Brain microvascular endothelial cell (primary cell): ENCODE data around the gene ADGRV1.
"Not testable (repeated sequence)": the region's sequence is repeated elsewhere in the genome, so short reads cannot be mapped to it uniquely, and the experiment has no call there.

Experiments
- DNase-seq: peaks from one replicate; pipeline ENCODE4 v3.0.0-alpha.2; 2020
- H3K27ac ChIP-seq: fragments of 250-450 bp; sonication (Bioruptor Pico); 2 replicates; pipeline ENCODE4 v1.5.1; 2020; ENCODE audit warnings: mild to moderate bottlenecking, moderate library complexity
- H3K27me3 ChIP-seq: fragments of 250-450 bp; sonication (Bioruptor Pico); replicated peaks from 2 replicates; pipeline ENCODE4 v1.5.1; 2020; ENCODE audit warnings: mild to moderate bottlenecking
- H3K36me3 ChIP-seq: fragments of 250-450 bp; sonication (Bioruptor Pico); replicated peaks from 2 replicates; pipeline ENCODE4 v1.5.1; 2020; ENCODE audit warnings: mild to moderate bottlenecking
- H3K4me3 ChIP-seq: 2 replicates; pipeline ENCODE4 v1.5.1; 2011; ENCODE audit warnings: low read depth, mild to moderate bottlenecking, control low read depth, low read length, moderate library complexity
- in situ Hi-C: cut with HindIII; loops from 2 replicates; pipeline ENCODE4 v1.10.0; 2017; ENCODE audit warnings: low sequenced_read_pairs, low pct_ligation_motif_present
- TF ChIP-seq, protein P1 (sequence below): IDR thresholded peaks from 2 replicates; pipeline ENCODE4 v1.5.1; 2011; ENCODE audit warnings: low read depth, mild to moderate bottlenecking, moderate library complexity, low read length, control low read depth, inconsistent platforms; ENCODE audit errors: missing control alignments

Gene ADGRV1

GRCh38 chr5:91049112-91049511, 490.5 kb downstream of the ADGRV1 start:
- TF ChIP-seq, protein P1, sequence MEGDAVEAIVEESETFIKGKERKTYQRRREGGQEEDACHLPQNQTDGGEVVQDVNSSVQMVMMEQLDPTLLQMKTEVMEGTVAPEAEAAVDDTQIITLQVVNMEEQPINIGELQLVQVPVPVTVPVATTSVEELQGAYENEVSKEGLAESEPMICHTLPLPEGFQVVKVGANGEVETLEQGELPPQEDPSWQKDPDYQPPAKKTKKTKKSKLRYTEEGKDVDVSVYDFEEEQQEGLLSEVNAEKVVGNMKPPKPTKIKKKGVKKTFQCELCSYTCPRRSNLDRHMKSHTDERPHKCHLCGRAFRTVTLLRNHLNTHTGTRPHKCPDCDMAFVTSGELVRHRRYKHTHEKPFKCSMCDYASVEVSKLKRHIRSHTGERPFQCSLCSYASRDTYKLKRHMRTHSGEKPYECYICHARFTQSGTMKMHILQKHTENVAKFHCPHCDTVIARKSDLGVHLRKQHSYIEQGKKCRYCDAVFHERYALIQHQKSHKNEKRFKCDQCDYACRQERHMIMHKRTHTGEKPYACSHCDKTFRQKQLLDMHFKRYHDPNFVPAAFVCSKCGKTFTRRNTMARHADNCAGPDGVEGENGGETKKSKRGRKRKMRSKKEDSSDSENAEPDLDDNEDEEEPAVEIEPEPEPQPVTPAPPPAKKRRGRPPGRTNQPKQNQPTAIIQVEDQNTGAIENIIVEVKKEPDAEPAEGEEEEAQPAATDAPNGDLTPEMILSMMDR = no peak
- H3K4me3 ChIP-seq = no peak overlapping the region
- in situ Hi-C loops = no loop called here

DNA sequence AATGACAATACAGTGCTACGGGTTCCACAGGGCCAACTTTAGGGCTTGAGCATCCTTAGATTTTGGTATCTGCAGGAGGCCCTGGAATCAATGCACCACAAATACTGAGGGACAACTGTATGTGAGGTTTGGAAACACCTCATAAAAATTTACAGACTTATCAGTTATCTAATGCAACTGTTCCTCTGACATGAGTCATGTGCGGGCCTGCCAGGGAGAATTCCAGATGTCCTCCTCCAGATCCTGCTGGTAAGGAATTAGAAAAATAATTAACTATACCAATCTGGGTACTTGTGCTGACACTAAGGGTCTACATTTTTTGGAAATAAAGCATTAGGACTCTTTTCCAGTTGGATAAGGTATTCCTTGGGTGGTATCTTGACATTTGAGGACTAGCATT, 491.2 kb downstream of the ADGRV1 start:
- H3K36me3 ChIP-seq = no peaks in the 10 kb centered on the region
- in situ Hi-C loops = no loop called here
- DNase-seq = peak; percentile 28
- H3K27ac ChIP-seq = no peak overlapping the region
- H3K27me3 ChIP-seq = no peaks in the 10 kb centered on the region
- H3K4me3 ChIP-seq = no peak overlapping the region
- TF ChIP-seq, protein P1 = no peak

More at GRCh38 chr5:91049112-91049511, 490.5 kb downstream of the ADGRV1 start:
- Histone ChIP-seq H3K27me3 (no peaks in the 10 kb centered on the region), H3K36me3 (no peaks in the 10 kb centered on the region), H3K27ac (no peak overlapping the region)
- no peak for DNase-seq

DNA sequence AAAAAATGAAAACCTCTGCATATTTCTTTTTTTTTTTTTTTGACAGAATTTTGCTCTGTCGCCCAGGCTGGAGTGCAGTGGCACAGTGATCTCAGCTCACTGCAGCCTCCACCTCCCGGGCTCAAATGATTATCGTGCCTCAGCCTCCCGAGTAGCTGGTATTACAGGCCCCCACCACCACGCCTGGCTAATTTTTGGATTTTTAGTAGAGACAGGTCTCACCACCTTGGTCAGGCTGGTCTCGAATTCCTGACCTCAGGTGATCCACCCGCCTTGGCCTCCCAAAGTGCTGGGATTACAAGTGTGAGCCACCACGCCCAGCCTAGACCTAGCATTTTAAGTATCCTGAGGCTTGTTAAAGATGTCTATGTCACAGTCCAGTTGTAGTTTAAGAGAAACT, 493.8 kb downstream of the ADGRV1 start:
- in situ Hi-C loops, H3K27me3 ChIP-seq, DNase-seq, H3K4me3 ChIP-seq, H3K36me3 ChIP-seq, H3K27ac ChIP-seq: not testable (repeated sequence)

- in situ Hi-C loops = no loop called here
- DNase-seq = no peak
- TF ChIP-seq, protein P1 = no peak
- Histone ChIP-seq H3K27me3 (no peaks in the 10 kb centered on the region), H3K4me3 (no peak overlapping the region), H3K36me3 (no peaks in the 10 kb centered on the region), H3K27ac (no peak overlapping the region)
Observed at GRCh38 chr5:91052977-91053740, 494.6 kb downstream of the ADGRV1 start.

- TF ChIP-seq, protein P1 = no peak
- no peaks in the 10 kb centered on the region for H3K27me3 ChIP-seq
- DNase-seq = no peak
- no peaks in the 10 kb centered on the region for H3K36me3 ChIP-seq
- in situ Hi-C loops = no loop called here
- H3K27ac ChIP-seq = no peak overlapping the region
- no peak overlapping the region for H3K4me3 ChIP-seq
Observed at GRCh38 chr5:91053741-91054025, 495.1 kb downstream of the ADGRV1 start.

DNA sequence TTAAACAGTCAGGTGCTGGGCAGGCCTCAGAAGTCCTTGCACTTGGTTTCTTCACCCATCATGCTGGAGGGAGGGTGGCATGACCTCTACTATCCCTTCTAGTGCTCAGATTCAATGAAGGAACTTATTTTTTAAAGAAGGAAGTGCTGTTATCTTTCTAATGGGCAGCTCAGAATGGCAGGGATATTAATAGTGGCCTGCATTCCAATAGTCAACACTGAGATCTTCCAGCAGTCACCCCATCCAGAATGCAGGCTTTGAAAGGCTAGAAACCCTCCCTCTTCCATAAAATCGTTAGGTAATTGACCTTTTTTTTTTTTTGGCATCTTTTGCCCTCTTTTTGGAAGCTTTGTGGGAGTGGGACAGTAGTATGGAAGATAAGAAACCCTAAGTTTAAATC, 499.6 kb downstream of the ADGRV1 start:
- DNase-seq = no peak
- Histone ChIP-seq H3K27ac (no peak overlapping the region), H3K4me3 (no peak overlapping the region), H3K36me3 (no peaks in the 10 kb centered on the region), H3K27me3 (no peaks in the 10 kb centered on the region)
- TF ChIP-seq, protein P1 = no peak
- in situ Hi-C loops = no loop called here
